Measurements from ENCODE around the gene NOX5.

The NOX5 gene

GRCh38 chr15:68992696-68993095 lies 21.8 kb upstream of the NOX5 start:
- DNase-seq = no peak

DNA sequence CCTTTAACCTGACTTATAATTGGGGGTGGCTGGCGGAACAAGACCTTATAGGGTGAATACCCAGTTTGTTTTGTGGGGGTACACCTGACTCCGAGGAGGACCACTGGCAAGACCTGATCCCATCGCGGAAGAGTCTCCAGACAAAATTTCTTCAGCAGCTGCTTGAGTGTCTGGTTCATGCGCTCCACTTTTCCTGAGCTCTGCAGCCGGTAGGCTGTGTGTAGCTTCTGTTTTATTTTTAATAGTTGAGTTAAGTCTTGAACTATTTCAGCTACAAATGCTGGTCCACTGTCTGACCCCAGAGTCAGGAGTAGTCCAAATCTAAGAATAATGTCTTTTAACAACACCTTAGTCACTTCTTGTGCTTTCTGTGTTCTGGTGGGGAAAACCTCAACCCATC lies 21.2 kb upstream of the NOX5 start:
- DNase-seq = no peak

GRCh38 chr15:68994149-68994548 lies 20.3 kb upstream of the NOX5 start:
- DNase-seq = no peak

DNA sequence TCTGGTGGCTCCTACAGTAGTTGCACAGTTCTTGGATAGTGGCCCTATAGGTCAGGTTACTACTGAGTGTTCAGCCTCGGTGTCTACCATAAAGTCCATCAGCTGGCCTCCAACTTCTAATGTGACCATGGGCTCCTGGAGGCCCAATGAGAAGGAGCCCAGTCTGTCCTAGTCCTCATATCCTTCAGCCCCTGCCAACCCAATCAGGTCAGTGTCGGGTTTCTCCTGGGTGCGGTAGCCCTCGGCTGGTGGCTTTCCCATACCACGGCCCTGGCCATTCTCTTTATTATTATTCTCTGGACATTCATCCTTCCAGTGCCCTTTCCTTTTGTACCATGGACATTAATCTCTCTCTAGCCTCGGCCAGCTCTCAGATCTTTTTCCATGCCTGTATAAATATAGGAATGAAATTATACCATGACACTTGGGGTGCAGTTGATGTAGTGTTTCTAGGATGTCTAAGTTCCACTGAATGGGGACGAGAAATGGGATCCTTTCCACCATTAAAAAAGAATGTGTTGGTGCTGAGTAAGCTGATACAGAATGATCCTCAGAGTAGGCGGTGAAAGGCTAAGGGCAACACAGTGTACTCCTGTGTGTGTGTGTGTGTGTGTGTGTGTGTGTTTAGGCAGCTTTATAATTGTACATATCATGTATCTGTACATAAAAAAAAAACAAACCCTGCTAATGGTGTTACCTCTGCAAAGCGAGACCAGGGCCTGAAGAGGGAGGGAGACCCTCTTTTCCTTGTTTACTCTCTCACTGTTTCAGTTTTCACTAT lies 19.3 kb upstream of the NOX5 start:
- DNase-seq = no peak

DNA sequence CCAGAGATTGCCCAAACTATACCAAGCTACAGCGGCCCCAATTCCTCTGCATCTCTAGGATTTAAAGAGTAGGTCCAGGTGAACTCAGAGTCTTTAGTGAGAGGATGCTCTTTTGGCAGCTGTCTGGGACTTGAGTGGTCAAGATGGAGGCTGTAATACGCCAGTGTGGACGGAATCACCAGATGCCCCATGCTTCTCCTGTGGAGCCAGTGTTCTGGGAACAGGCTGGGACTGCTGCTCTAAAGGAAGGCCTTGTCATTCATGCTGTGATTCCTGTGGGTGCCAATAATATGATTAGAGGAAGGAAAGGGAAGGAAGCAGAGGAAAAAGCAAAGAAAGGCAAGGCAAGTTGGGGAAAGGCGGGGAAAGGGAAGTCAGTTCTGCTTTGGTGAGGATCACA lies 17.4 kb upstream of the NOX5 start:
- no peak for DNase-seq

DNA sequence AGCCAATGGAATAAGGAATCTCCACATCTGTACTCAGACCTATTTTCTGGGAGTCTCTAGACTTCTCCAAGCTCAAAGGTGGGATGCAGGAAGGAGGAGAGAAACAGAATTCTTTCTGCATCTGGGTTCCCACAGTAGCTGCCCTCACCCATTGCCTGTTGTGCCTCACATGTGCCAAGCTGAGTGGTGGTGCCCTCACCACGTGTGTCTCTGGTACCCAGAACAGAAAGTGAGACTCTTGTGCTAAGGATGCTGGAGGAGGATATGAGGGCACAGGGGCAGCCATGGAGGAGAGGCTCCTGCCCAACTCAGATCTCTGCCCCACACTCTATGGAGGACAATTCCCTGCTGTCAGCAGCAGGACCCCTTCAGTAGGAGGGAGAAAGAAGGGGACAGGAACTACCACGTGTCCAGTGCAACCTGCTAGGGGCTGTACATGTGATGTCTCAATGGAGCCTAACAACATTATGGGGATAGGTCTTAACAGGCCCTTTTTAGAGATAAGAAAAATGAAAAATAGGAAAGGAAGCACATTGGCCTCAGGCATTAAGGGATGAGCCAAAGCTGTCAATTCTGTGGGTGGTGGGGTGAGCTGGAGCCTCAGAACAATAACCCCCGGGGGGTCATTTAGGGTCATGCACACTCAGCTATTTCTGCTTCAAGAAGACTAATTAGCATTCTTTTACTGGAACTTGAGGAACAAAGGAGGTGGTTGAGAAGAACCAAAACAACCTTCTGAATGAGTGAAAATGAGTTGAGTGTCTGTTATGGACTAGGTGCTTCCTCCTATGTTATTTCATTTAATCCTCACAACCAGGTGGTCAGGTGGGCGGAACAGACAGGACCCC lies 16.3 kb upstream of the NOX5 start:
- DNase-seq = no peak

DNA sequence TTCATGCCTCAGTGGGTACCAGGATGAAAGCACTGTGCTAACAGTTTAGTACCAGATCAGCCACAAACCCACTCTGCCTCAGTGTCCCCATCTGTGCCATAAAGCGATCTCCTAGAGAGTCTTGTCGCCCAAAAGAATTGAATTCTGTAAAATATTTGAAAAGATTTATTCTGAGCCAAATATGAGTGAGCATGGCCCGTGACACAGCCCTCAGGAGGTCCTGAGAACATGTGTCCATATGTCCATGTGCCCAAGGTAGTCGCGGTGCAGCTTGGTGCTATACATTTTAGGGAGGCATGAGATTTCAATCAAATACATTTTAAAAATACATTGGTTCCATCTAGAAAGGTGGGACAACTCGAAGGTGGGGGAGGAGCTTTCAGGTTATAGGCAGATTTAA lies 15.4 kb upstream of the NOX5 start:
- no peak for DNase-seq

GRCh38 chr15:69000091-69000490 lies 14.4 kb upstream of the NOX5 start:
- DNase-seq = no peak

DNA sequence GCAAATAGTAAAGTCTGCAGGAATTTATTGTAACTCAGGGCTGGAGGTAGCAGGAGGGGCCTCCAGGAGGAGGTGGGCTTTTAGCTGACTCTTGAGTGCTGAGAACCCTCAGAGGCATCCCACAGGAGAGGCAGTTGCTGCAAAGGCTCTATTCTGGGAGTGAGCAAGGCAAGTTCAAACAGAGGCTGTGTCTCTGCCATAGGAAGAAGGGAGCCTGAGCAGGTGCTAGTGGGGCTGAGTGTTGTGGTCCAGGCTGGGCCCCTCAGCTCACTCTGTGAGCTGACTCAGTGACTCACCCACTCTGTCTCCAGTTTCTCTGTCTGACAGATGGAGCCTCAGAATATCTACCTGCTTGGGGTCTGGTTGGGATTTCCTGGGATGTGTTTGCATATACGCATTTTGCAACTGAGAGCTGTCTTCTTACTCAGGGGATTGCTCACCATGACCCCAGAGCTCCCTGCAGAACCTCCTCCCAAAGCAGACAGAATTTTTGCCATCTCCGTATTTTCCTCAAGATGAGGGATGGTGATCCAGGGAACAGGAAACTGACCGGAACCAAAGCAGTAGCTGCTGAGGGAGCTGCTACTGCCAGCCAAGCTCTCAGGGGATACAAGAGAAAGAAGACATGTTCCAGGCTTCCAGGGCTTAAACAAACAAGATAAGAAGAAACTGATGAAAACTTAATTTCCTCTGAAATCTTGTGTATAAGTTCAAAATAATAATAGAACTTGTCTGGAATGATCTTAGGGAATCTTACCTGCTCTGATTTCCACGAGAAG lies 13.6 kb upstream of the NOX5 start:
- DNase-seq = no peak

DNA sequence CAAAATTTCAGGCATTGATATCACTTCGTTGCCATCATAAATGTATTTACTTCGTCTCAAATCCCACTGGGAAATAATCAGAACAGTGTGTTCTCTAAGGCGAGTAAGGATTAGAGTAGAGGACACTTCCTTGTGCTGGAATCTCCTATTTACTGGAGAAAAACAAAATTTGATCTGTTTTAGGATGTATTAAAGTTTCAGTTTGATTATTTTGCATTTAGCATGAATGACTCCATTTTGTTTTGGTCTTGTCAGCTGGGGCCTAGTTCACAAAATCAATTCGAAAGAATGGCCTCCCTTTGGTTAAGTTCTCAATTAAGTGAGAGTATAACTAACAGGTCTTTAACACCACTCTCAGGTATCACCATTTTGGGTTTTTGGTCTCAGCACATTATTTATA lies 11.7 kb upstream of the NOX5 start:
- DNase-seq = no peak

- DNase-seq = no peak
Measured at GRCh38 chr15:69004011-69004410, 10.5 kb upstream of the NOX5 start.

DNA sequence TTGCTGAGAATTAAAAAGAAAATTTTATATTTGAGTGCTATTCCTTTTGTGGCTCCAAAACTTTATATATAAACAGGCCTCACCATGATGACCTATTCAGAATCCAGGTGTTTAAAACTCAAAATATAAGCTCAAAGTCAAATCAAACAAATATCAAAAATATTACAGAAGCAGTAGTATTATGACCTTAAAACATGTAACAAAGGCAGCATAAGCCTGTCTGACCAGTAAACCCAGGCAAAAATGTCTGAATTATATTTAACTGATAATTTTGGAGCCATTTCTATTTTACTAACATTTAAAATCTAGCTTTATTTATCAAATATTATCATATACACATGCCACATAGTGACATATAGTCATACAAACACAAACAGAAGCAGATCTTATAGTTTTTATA lies 6.4 kb upstream of the NOX5 start:
- no peak for DNase-seq

GRCh38 chr15:69009341-69009740 lies 5.2 kb upstream of the NOX5 start:
- DNase-seq = no peak

DNA sequence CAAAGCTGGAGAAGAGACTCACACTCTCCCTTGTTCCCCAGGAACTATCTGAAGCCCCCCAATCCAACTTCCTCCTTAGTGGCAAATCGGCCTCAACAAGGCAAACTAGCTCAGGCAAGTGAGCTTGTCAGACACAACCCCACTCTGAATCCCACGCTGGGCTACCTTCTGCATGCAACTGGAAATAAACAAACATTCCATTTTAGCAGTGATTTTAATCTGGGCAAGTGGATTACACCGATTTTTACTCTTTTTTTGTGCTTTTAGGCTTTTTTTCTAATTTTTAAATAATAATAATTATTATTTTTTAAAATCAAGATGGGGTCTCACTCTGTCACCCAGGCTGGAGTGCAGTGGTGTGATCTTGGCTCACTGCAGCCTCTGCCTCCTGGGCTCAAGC lies 2.9 kb upstream of the NOX5 start:
- DNase-seq = no peak

DNA sequence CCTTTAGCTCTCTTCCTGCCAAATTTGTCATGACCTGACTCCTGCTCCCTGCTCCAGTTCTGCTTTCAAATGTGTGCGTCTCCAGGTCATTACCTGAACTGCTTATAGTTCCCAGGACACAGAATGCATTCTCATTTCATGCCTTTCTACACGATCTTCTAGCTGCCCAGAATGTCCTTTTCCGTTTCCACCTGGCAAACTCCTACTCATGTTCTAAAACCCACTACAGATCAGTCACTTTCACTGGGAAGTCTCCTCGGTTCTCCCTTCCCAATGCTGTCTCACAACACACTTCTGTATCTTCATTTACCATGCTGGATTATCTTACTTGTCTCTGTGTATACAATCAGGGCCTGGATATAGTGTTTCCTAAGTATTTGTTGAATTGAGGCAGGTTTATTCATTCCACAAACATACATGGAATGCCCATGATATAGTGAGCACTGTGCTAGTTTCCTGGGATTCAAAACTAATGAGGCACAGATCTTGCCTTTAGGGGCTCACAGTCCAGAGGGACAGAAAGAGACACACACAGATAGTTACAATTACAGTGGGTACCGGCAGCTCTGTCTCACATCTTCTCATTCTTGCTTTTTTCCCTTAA lies 1.6 kb upstream of the NOX5 start:
- no peak for DNase-seq

GRCh38 chr15:69013726-69014406 lies 629 bp upstream of the NOX5 start:
- no peak for DNase-seq

DNA sequence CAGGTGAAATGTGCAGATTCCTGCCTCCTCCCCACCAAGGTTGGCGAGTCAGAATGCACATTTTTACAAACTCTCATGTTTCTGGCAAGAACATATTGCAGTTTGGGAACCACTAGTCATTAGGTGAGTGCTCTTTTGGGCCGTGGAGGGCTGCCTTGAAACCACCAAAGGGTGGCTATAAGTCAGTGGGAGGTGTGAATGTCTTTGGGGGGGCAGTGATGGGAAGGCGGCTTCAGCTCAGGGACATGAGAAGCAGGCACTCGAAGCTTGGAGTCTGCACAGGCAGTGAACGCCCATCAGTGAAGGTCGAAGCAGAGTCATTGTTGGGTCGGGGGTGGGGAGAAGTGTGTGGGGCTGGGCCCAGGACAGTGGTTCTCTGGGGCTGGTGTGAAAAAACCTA lies 1.1 kb downstream of the NOX5 start:
- DNase-seq = no peak

DNA sequence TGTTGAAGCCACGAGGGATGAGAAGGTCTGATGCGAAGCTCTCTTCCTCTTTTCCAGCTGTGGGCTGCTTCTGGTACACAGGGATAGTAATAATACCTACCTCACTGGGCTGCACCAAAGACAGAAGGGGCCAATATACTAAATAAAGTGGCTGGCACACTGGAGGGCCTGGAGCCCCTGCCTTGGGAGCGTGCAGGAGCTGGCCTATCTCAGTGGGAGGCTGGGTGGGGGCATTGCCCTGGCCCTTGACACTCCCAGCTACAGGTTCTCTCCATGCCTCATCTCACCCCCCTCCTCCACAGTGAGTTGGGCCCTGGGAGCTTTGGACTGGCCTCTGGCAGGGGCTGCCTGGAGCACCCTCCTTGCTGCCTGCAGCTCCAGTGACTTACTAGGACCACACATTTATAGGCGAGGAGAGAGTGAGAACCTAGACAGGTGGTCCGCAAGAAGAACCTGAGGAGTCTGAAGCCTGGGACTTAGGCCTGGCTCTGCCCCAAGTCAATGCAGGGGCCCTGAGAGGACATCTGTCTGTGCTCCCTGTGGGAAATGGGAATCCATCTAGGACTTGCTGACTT lies 1.6 kb downstream of the NOX5 start:
- DNase-seq = no peak

DNA sequence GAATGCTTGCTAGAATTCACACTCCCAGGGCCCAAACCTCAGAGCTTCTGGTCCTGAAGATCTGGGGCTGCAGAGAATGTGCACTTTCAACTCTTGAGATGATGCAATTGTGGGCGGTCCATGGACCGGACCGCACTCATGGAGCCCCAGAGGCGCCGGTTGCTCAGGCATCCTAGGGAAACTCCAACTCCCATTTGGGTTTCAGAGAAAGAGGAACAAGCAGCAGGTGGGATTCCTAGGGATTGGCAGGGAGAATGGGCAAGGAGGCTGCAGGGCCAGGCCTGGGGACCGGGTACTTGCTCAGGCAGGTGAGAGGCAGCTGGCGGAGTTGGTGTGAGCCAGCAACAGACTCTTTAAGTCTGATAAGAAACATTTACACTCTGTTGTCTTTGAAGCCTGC lies 3.5 kb downstream of the NOX5 start:
- DNase-seq = no peak

DNA sequence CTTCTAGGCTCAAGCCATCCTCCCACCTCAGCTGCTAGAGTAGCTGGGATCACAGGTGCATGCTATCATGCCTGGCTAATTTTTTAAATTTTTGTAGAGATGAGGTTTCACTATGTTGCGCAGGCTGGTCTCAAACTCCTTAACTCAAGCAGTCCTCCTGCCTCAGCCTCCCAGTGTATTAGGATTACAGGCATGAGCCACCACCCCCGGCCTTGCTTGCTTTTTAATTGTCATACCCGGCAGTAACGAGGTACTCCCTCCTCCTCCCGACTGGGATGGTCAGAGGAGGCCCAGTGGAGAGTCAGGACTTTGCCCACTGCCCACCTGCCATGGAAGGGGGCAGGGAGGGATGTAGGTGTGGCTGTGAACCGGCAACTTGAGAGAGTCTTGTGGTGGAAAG lies 4.5 kb downstream of the NOX5 start:
- DNase-seq = no peak

GRCh38 chr15:69021895-69022294 lies 7.4 kb downstream of the NOX5 start:
- DNase-seq = no peak

- DNase-seq = no peak
Measured at GRCh38 chr15:69025320-69025719, 10.8 kb downstream of the NOX5 start.
